Measurements from ENCODE around the gene FBH1. TPM values are rescaled to one million over a fixed set of nuclear protein-coding genes. Genes with fewer than 3 reads are reported as not detected.

Gene FBH1
- total and polyA plus RNA-seq, 2 experiments from 2014 or later, result 62.5 to 90.8 TPM

GRCh38 chr10:5924889-5925288, 34.8 kb downstream of the FBH1 start:
- Histone ChIP-seq H3K79me2 (replicated peaks; ENCODE audit: insufficient read depth) (no peaks in the 10 kb centered on the region), H2AFZ (no peak overlapping the region), H3K36me3 (ENCODE audit: insufficient read depth) (peaks cover 62% of the 10 kb centered on the region), H3K27me3 (ENCODE audit: insufficient read depth) (no peaks in the 10 kb centered on the region), H3K4me2 (no peak overlapping the region), H3K27ac (ENCODE audit: low read depth) (no peak overlapping the region), H3K4me3 (no peak overlapping the region), H3K9me2 (ENCODE audit: insufficient read depth) (no peaks in the 10 kb centered on the region), H3F3A (replicated peaks; ENCODE audit: low read depth) (no peaks in the 10 kb centered on the region), H3K4me1 (ENCODE audit: insufficient read depth) (no peaks in the 10 kb centered on the region), H4K20me1 (replicated peaks; ENCODE audit: insufficient read depth) (no peaks in the 10 kb centered on the region)
- Mint-ChIP-seq H3K9me3 (no peaks in the 10 kb centered on the region), H3K4me1 (no peaks in the 10 kb centered on the region), H3K36me3 (ENCODE audit: low read depth) (peaks cover 89% of the 10 kb centered on the region), H3K27ac (no peak overlapping the region), H3K27me3 (ENCODE audit: insufficient read depth, low read depth, poor library complexity) (no peaks in the 10 kb centered on the region), H3K4me3 (no peak overlapping the region)
- ATAC-seq, result no peak
- DNase-seq (ENCODE audit: low spot score), result no peak
- TF ChIP-seq JUNB (IDR thresholded peaks at IDR 0.05; ENCODE audit: unreplicated experiment) (no peak), ZNF331 (CRISPR knock-in tag; IDR thresholded peaks at IDR 0.05; ENCODE audit: low read depth) (no peak), STAT1 (IDR thresholded peaks at IDR 0.05; ENCODE audit: unreplicated experiment) (no peak), NANOG (IDR thresholded peaks at IDR 0.05; ENCODE audit: borderline replicate concordance) (no peak), REST (IDR thresholded peaks at IDR 0.05; ENCODE audit: unreplicated experiment) (no peak), POLR2AphosphoS5 (IDR thresholded peaks at IDR 0.05; ENCODE audit: low read depth) (no peak), EZH2phosphoT487 (IDR thresholded peaks at IDR 0.05; ENCODE audit: unreplicated experiment) (no peak), CREB1 (CRISPR knock-in tag; IDR thresholded peaks at IDR 0.05; ENCODE audit: low read depth) (no peak), ZNF462 (CRISPR knock-in tag; IDR thresholded peaks at IDR 0.05) (no peak), ETS1 (IDR thresholded peaks at IDR 0.05) (no peak), EZH2 (IDR thresholded peaks at IDR 0.05; ENCODE audit: low read depth, unreplicated experiment) (no peak), CTCF (conservative IDR thresholded peaks at IDR 0.05; ENCODE audit: low read depth in 2 of 2) (no peak), ZNF114 (CRISPR knock-in tag; IDR thresholded peaks at IDR 0.05) (no peak)
